ENCODE data around the gene HDLBP.
A peak's percentile ranks its signal among the peaks of the same experiment; 100 is the strongest.

Gene HDLBP

GRCh38 chr2:241270531-241270930, 44.9 kb downstream of the HDLBP start:
- Histone ChIP-seq H3K27ac (no peak overlapping the region), H3K36me3 (replicated peaks) (peaks cover 33% of the 10 kb centered on the region), H3K27me3 (replicated peaks) (no peaks in the 10 kb centered on the region), H3K4me3 (ENCODE audit: low read depth, low read length) (peak overlapping the region; percentile 79)
- no peak for DNase-seq
- TF ChIP-seq CTCF (IDR thresholded peaks at IDR 0.05; ENCODE audit: low read depth, low read length, missing control alignments) = no peak
- in situ Hi-C loops (cut with HindIII; ENCODE audit: low pct_ligation_motif_present, low sequenced_read_pairs) = no loop called here

- Histone ChIP-seq H3K27me3 (replicated peaks) (no peaks in the 10 kb centered on the region), H3K36me3 (replicated peaks) (peaks cover 39% of the 10 kb centered on the region), H3K27ac (no peak overlapping the region), H3K4me3 (ENCODE audit: low read depth, low read length) (peak overlapping the region; percentile 4)
- TF ChIP-seq CTCF (IDR thresholded peaks at IDR 0.05; ENCODE audit: low read depth, low read length, missing control alignments) = no peak
- in situ Hi-C loops (cut with HindIII; ENCODE audit: low pct_ligation_motif_present, low sequenced_read_pairs) = no loop called here
- no peak for DNase-seq
These were observed 45.6 kb downstream of the HDLBP start for GRCh38 chr2:241269707-241270520.

- no peak for TF ChIP-seq CTCF (IDR thresholded peaks at IDR 0.05; ENCODE audit: low read depth, low read length, missing control alignments)
- no peaks in the 10 kb centered on the region for H3K27me3 ChIP-seq (replicated peaks)
- peaks cover 48% of the 10 kb centered on the region for H3K36me3 ChIP-seq (replicated peaks)
- no peak overlapping the region for H3K27ac ChIP-seq
- in situ Hi-C loops (cut with HindIII; ENCODE audit: low pct_ligation_motif_present, low sequenced_read_pairs) = no loop called here
- H3K4me3 ChIP-seq (ENCODE audit: low read depth, low read length) = no peak overlapping the region
- DNase-seq = peak; percentile 15
These were observed 46.6 kb downstream of the HDLBP start for GRCh38 chr2:241268716-241269445.

DNA sequence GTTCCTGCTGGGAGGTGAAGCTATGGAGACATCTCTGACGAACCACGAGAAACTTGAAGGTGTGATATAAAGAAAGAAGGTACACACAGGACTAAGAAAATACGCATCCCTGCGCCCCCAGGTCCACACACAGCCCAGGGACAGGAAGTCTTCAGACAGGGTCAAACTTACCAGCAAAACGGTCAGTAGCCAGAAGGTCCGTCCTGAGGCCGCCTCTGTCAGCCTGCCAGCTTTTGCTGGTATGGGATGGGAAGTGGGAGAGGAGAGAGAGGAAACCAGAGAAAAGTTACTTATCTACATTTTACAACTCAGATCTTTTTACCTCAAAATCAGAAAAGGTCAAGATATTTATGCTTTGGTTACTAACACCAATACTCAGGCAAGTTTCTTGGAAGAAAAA, 47.2 kb downstream of the HDLBP start:
- Histone ChIP-seq H3K4me3 (ENCODE audit: low read depth, low read length) (no peak overlapping the region), H3K27me3 (replicated peaks) (no peaks in the 10 kb centered on the region), H3K36me3 (replicated peaks) (peaks cover 53% of the 10 kb centered on the region), H3K27ac (no peak overlapping the region)
- TF ChIP-seq CTCF (IDR thresholded peaks at IDR 0.05; ENCODE audit: low read depth, low read length, missing control alignments) = no peak
- in situ Hi-C loops (cut with HindIII; ENCODE audit: low pct_ligation_motif_present, low sequenced_read_pairs) = no loop called here
- DNase-seq = no peak

GRCh38 chr2:241267249-241268067, 48.0 kb downstream of the HDLBP start:
- no peak overlapping the region for H3K4me3 ChIP-seq (ENCODE audit: low read depth, low read length)
- H3K36me3 ChIP-seq (replicated peaks) = peaks cover 62% of the 10 kb centered on the region
- no peaks in the 10 kb centered on the region for H3K27me3 ChIP-seq (replicated peaks)
- H3K27ac ChIP-seq = no peak overlapping the region
- DNase-seq = no peak
- peak; percentile 20 for TF ChIP-seq CTCF (IDR thresholded peaks at IDR 0.05; ENCODE audit: low read depth, low read length, missing control alignments)
- in situ Hi-C loops (cut with HindIII; ENCODE audit: low pct_ligation_motif_present, low sequenced_read_pairs) = no loop called here

Data from brain microvascular endothelial cell (primary cell).